CD4-positive, alpha-beta T cell treated with Interleukin-1 beta for 1 hour (primary cell): ENCODE measurements around the gene VLDLR.

Experiments
- DNase-seq, 2 donors: peaks; one replicate each; pipeline ENCODE4 v3.0.0-alpha.2; 2020 to 2022

VLDLR gene

GRCh38 chr9:2621722-2622460, at the start of gene VLDLR:
TSS of gene VLDLR (plus strand) at chr9:2621787. CDS start at chr9:2622190, 403 bp downstream.
- DNase-seq: no peak

- DNase-seq: no peak
Measured at GRCh38 chr9:2574203-2574602, 47.4 kb upstream of the VLDLR start.

- DNase-seq: no peak
Measured at GRCh38 chr9:2576631-2577030, 45.0 kb upstream of the VLDLR start.

- no peak for DNase-seq
Measured at GRCh38 chr9:2583308-2584013, 38.1 kb upstream of the VLDLR start.

- DNase-seq: no peak
Measured at GRCh38 chr9:2591967-2592366, 29.6 kb upstream of the VLDLR start.

- DNase-seq: no peak
Measured at GRCh38 chr9:2593744-2594143, 27.8 kb upstream of the VLDLR start.

GRCh38 chr9:2595973-2596372, 25.6 kb upstream of the VLDLR start:
- DNase-seq: no peak

- no peak for DNase-seq
Measured at GRCh38 chr9:2597483-2597882, 24.1 kb upstream of the VLDLR start.

GRCh38 chr9:2599896-2600295, 21.7 kb upstream of the VLDLR start:
- DNase-seq: no peak

- no peak for DNase-seq
Measured at GRCh38 chr9:2600307-2600706, 21.3 kb upstream of the VLDLR start.

GRCh38 chr9:2601785-2602378, 19.7 kb upstream of the VLDLR start:
- no peak for DNase-seq

- DNase-seq: no peak
Measured at GRCh38 chr9:2602704-2603116, 18.9 kb upstream of the VLDLR start.

- no peak for DNase-seq
Measured at GRCh38 chr9:2603621-2604020, 18.0 kb upstream of the VLDLR start.

GRCh38 chr9:2605246-2605645, 16.3 kb upstream of the VLDLR start:
- no peak for DNase-seq

GRCh38 chr9:2608276-2608675, 13.3 kb upstream of the VLDLR start:
- DNase-seq: no peak

GRCh38 chr9:2610985-2611384, 10.6 kb upstream of the VLDLR start:
- DNase-seq: no peak

- no peak for DNase-seq
Measured at GRCh38 chr9:2611961-2612360, 9.6 kb upstream of the VLDLR start.

- no peak for DNase-seq
Measured at GRCh38 chr9:2613730-2614271, 7.8 kb upstream of the VLDLR start.

- no peak for DNase-seq
Measured at GRCh38 chr9:2615497-2615896, 6.1 kb upstream of the VLDLR start.

GRCh38 chr9:2616692-2617377, 4.8 kb upstream of the VLDLR start:
- DNase-seq: no peak

GRCh38 chr9:2618289-2618688, 3.3 kb upstream of the VLDLR start:
- no peak for DNase-seq

GRCh38 chr9:2620919-2621721, 467 bp upstream of the VLDLR start:
- DNase-seq: peak in 1 of 2 donors; percentile 17
